Activated naive CD4-positive, alpha-beta T cell treated with anti-CD3 and anti-CD28 coated beads, Interleukin-2, amount 50 U/mL, for 24 hours (primary cell): Measurements from ENCODE around the gene KLK12.
"Not testable (repeated sequence)": the region's sequence is repeated elsewhere in the genome, so short reads cannot be mapped to it uniquely, and the experiment has no call there.

ENCODE experiments used
- H3K27ac Mint-ChIP-seq: one replicate; pipeline ENCODE4 v1.8.0; 2021; ENCODE audit warnings: mild to moderate bottlenecking, mixed read lengths
- H3K27me3 Mint-ChIP-seq: one replicate; pipeline ENCODE4 v1.8.0; 2021; ENCODE audit warnings: mixed read lengths
- H3K36me3 Mint-ChIP-seq: one replicate; pipeline ENCODE4 v1.8.0; 2021; ENCODE audit warnings: mixed read lengths
- H3K4me1 Mint-ChIP-seq: one replicate; pipeline ENCODE4 v1.8.0; 2021; ENCODE audit warnings: mixed read lengths
- H3K4me3 Mint-ChIP-seq: one replicate; pipeline ENCODE4 v1.8.0; 2021; ENCODE audit warnings: mild to moderate bottlenecking, mixed read lengths
- H3K9me3 Mint-ChIP-seq: one replicate; pipeline ENCODE4 v1.8.0; 2021; ENCODE audit warnings: mixed read lengths

KLK12 gene

GRCh38 chr19:50984416-50984815 lies 50.4 kb downstream of the KLK12 start:
- H3K27ac Mint-ChIP-seq, H3K36me3 Mint-ChIP-seq, H3K4me3 Mint-ChIP-seq, H3K4me1 Mint-ChIP-seq, H3K9me3 Mint-ChIP-seq: not testable (repeated sequence)
- peaks cover 30% of the 10 kb centered on the region for H3K27me3 Mint-ChIP-seq

- Mint-ChIP-seq H3K9me3 (no peaks in the 10 kb centered on the region), H3K4me1 (no peaks in the 10 kb centered on the region), H3K36me3 (no peaks in the 10 kb centered on the region), H3K4me3 (no peak within 1 kb of the TSS), H3K27ac (no peak within 1 kb of the TSS), H3K27me3 (peaks cover 33% of the 10 kb centered on the region)
Measured at GRCh38 chr19:50983625-50984292, 51.0 kb downstream of the KLK12 start, which contains the start of gene KLK7. Gene KLK7 (minus strand): TSS chr19:50983917. CDS start chr19:50982399, 1,518 bp downstream.

GRCh38 chr19:50982186-50982585 lies 52.6 kb downstream of the KLK12 start:
- no peaks in the 10 kb centered on the region for H3K4me1 Mint-ChIP-seq
- H3K9me3 Mint-ChIP-seq: no peaks in the 10 kb centered on the region
- H3K4me3 Mint-ChIP-seq: no peak overlapping the region
- H3K36me3 Mint-ChIP-seq: no peaks in the 10 kb centered on the region
- no peak overlapping the region for H3K27ac Mint-ChIP-seq
- peaks cover 38% of the 10 kb centered on the region for H3K27me3 Mint-ChIP-seq

DNA sequence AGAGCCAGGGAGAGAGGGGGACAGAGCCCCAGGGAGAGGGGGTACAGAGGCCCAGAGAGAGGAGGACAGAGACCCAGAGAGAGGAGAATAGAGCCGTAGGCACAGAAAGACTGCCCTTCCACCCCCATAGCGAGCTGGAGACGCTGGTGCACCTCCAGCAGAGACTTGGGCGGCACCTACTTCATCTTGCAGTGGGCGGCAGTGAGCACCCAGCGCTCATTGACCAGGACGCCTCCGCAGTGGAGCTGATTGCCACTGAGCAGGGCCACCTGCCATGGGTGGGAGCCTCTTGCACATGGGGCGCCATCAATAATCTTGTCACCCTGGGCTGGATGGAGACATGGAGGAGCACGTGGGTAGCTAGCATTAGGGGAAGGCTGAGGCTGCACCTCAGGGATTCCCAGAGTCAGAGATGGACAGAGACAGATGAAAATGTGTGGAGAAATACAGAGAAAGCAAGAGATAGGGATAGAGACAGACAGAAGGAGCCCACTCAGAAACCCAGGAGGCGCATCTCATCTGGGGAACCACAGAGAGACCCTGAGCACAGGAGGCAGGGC lies 53.1 kb downstream of the KLK12 start:
- Mint-ChIP-seq H3K4me1 (no peaks in the 10 kb centered on the region), H3K27me3 (peaks cover 38% of the 10 kb centered on the region), H3K4me3 (no peak overlapping the region), H3K27ac (no peak overlapping the region), H3K36me3 (no peaks in the 10 kb centered on the region), H3K9me3 (no peaks in the 10 kb centered on the region)

DNA sequence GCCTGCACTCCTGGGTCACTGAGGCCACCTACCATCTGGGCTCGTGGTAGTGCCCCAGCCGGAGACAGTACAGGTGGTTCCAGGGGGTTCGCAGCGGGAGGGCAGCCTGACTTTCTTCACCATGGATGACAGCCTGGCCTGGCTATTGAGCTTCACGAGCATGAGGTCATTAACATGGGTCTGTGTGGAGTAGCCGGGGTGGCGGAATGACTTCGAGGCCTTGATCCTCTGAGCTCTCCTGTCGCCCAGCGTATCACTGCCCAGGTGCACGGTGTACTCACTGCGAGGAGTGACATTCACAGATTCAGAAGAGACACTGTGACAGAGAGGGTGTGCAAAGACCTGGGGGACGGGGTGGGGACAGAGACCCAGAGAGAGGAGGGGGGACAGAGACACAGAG lies 54.6 kb downstream of the KLK12 start:
- Mint-ChIP-seq H3K27me3 (peaks cover 44% of the 10 kb centered on the region), H3K27ac (no peak overlapping the region), H3K36me3 (no peaks in the 10 kb centered on the region), H3K4me3 (no peak overlapping the region), H3K4me1 (no peaks in the 10 kb centered on the region), H3K9me3 (no peaks in the 10 kb centered on the region)

- no peaks in the 10 kb centered on the region for H3K36me3 Mint-ChIP-seq
Measured at GRCh38 chr19:50979758-50980157, 55.0 kb downstream of the KLK12 start.

More at GRCh38 chr19:50979758-50980157, 55.0 kb downstream of the KLK12 start:
- Mint-ChIP-seq H3K9me3 (no peaks in the 10 kb centered on the region), H3K27ac (no peak overlapping the region), H3K4me3 (no peak overlapping the region), H3K4me1 (no peaks in the 10 kb centered on the region), H3K27me3 (peaks cover 41% of the 10 kb centered on the region)
